Astrocyte (in vitro differentiated cells and primary cell): Measurements from ENCODE around the gene NAALADL2.

ENCODE experiments used
- CTCF ChIP-seq: IDR thresholded peaks from 2 replicates; pipeline ENCODE4 v1.5.1; 2011; ENCODE audit warnings: low read depth, mild to moderate bottlenecking, inconsistent platforms, low read length, moderate library complexity; ENCODE audit not compliant: insufficient read depth
- EZH2 ChIP-seq: IDR thresholded peaks from 2 replicates; pipeline ENCODE4 v1.6.1; 2012; ENCODE audit warnings: mild to moderate bottlenecking, low read length, inconsistent platforms; ENCODE audit not compliant: insufficient read depth

GRCh38 chr3:174859114-174859735 lies at the start of gene NAALADL2:
- no peak for TF ChIP-seq CTCF
- TF ChIP-seq EZH2 = no peak
